ENCODE results near the gene SRSF10.
"Not testable (repeated sequence)": the region's sequence is repeated elsewhere in the genome, so short reads cannot be mapped to it uniquely, and the experiment has no call there.

The SRSF10 gene

GRCh38 chr1:23995431-23995837 is 15.3 kb upstream of the SRSF10 start:
- Histone ChIP-seq H3K9me3 (ENCODE audit: insufficient read depth, low read depth, low read length) (no peaks in the 10 kb centered on the region), H3K79me2 (ENCODE audit: insufficient read depth, low read length) (no peaks in the 10 kb centered on the region), H2AFZ (ENCODE audit: low read length) (no peak overlapping the region), H4K20me1 (ENCODE audit: insufficient read depth, low read length, poor library complexity, severe bottlenecking) (no peaks in the 10 kb centered on the region), H3K27me3 (ENCODE audit: insufficient read depth, low read length, poor library complexity, severe bottlenecking) (no peaks in the 10 kb centered on the region), H3K9ac (ENCODE audit: low read depth, low read length, poor library complexity, severe bottlenecking) (no peak overlapping the region), H3K9me2 (replicated peaks; ENCODE audit: low read depth, low read length) (no peaks in the 10 kb centered on the region), H3K4me3 (ENCODE audit: low read length, poor library complexity, severe bottlenecking) (no peak overlapping the region), H3K4me1 (ENCODE audit: insufficient read depth, low read length, poor library complexity, severe bottlenecking) (no peaks in the 10 kb centered on the region), H3K4me2 (ENCODE audit: low read depth, low read length, poor library complexity, severe bottlenecking) (no peak overlapping the region), H3F3A (ENCODE audit: low read depth) (no peaks in the 10 kb centered on the region), H3K36me3 (ENCODE audit: insufficient read depth, low read length) (no peaks in the 10 kb centered on the region)
- TF ChIP-seq EZH2phosphoT487 (IDR thresholded peaks at IDR 0.05; ENCODE audit: borderline replicate concordance) (no peak), CTCF (conservative IDR thresholded peaks at IDR 0.05; ENCODE audit: low read length) (no peak)

GRCh38 chr1:23992011-23992410 is 11.9 kb upstream of the SRSF10 start:
- H4K20me1 ChIP-seq (ENCODE audit: insufficient read depth, low read length, poor library complexity, severe bottlenecking); H3K9ac ChIP-seq (ENCODE audit: low read depth, low read length, poor library complexity, severe bottlenecking); H3K4me1 ChIP-seq (ENCODE audit: insufficient read depth, low read length, poor library complexity, severe bottlenecking); H3K9me3 ChIP-seq (ENCODE audit: insufficient read depth, low read depth, low read length); H3F3A ChIP-seq (ENCODE audit: low read depth); H3K79me2 ChIP-seq (ENCODE audit: insufficient read depth, low read length); H2AFZ ChIP-seq (ENCODE audit: low read length); H3K9me2 ChIP-seq (replicated peaks; ENCODE audit: low read depth, low read length); H3K4me3 ChIP-seq (ENCODE audit: low read length, poor library complexity, severe bottlenecking); H3K36me3 ChIP-seq (ENCODE audit: insufficient read depth, low read length); H3K27me3 ChIP-seq (ENCODE audit: insufficient read depth, low read length, poor library complexity, severe bottlenecking); H3K4me2 ChIP-seq (ENCODE audit: low read depth, low read length, poor library complexity, severe bottlenecking): not testable (repeated sequence)

- Histone ChIP-seq H3K9me2 (replicated peaks; ENCODE audit: low read depth, low read length) (no peaks in the 10 kb centered on the region), H2AFZ (ENCODE audit: low read length) (peak overlapping the region; percentile 85), H3F3A (ENCODE audit: low read depth) (no peaks in the 10 kb centered on the region), H3K36me3 (ENCODE audit: insufficient read depth, low read length) (no peaks in the 10 kb centered on the region), H3K79me2 (ENCODE audit: insufficient read depth, low read length) (no peaks in the 10 kb centered on the region), H4K20me1 (ENCODE audit: insufficient read depth, low read length, poor library complexity, severe bottlenecking) (no peaks in the 10 kb centered on the region), H3K27me3 (ENCODE audit: insufficient read depth, low read length, poor library complexity, severe bottlenecking) (no peaks in the 10 kb centered on the region), H3K4me1 (ENCODE audit: insufficient read depth, low read length, poor library complexity, severe bottlenecking) (peaks cover 4% of the 10 kb centered on the region), H3K9me3 (ENCODE audit: insufficient read depth, low read depth, low read length) (no peaks in the 10 kb centered on the region), H3K9ac (ENCODE audit: low read depth, low read length, poor library complexity, severe bottlenecking) (no peak overlapping the region), H3K4me2 (ENCODE audit: low read depth, low read length, poor library complexity, severe bottlenecking) (no peak overlapping the region), H3K4me3 (ENCODE audit: low read length, poor library complexity, severe bottlenecking) (no peak overlapping the region)
- TF ChIP-seq EZH2phosphoT487 (IDR thresholded peaks at IDR 0.05; ENCODE audit: borderline replicate concordance): no peak
- TF ChIP-seq CTCF (conservative IDR thresholded peaks at IDR 0.05; ENCODE audit: low read length): no peak
Measured at GRCh38 chr1:23989263-23989662, 9.1 kb upstream of the SRSF10 start.

GRCh38 chr1:23987038-23987437 is 6.9 kb upstream of the SRSF10 start:
- not testable (repeated sequence) for H3K36me3 ChIP-seq (ENCODE audit: insufficient read depth, low read length); H3K9me3 ChIP-seq (ENCODE audit: insufficient read depth, low read depth, low read length); H3K79me2 ChIP-seq (ENCODE audit: insufficient read depth, low read length); H4K20me1 ChIP-seq (ENCODE audit: insufficient read depth, low read length, poor library complexity, severe bottlenecking); H3F3A ChIP-seq (ENCODE audit: low read depth); H3K27me3 ChIP-seq (ENCODE audit: insufficient read depth, low read length, poor library complexity, severe bottlenecking); H3K9ac ChIP-seq (ENCODE audit: low read depth, low read length, poor library complexity, severe bottlenecking); H3K4me2 ChIP-seq (ENCODE audit: low read depth, low read length, poor library complexity, severe bottlenecking); H2AFZ ChIP-seq (ENCODE audit: low read length); H3K4me3 ChIP-seq (ENCODE audit: low read length, poor library complexity, severe bottlenecking); H3K9me2 ChIP-seq (replicated peaks; ENCODE audit: low read depth, low read length)
- H3K4me1 ChIP-seq (ENCODE audit: insufficient read depth, low read length, poor library complexity, severe bottlenecking): peaks cover 11% of the 10 kb centered on the region

All from Loucy (cell line).